Ureter (tissue), 1 donor: ENCODE data around the gene ABLIM2. TPM values are rescaled to one million over a fixed set of nuclear protein-coding genes. Genes with fewer than 3 reads are reported as not detected.

Experiments
- DNase-seq: peaks from one replicate; pipeline ENCODE4 v3.0.0-alpha.2; 2020; ENCODE audit warnings: low spot score
- total RNA-seq: library from RNA; stranded (reverse); gene quantifications from one replicate; pipeline ENCODE4 v1.2.4, GENCODE V29; 2023
- donor health status: DM: yes; HTN: yes; CAD: no.

The ABLIM2 gene
- total RNA-seq, 1 donor from 2014 or later = 8.5 TPM

- no peak for DNase-seq
Observed at GRCh38 chr4:8047837-8048678, 110.6 kb downstream of the ABLIM2 start.

DNA sequence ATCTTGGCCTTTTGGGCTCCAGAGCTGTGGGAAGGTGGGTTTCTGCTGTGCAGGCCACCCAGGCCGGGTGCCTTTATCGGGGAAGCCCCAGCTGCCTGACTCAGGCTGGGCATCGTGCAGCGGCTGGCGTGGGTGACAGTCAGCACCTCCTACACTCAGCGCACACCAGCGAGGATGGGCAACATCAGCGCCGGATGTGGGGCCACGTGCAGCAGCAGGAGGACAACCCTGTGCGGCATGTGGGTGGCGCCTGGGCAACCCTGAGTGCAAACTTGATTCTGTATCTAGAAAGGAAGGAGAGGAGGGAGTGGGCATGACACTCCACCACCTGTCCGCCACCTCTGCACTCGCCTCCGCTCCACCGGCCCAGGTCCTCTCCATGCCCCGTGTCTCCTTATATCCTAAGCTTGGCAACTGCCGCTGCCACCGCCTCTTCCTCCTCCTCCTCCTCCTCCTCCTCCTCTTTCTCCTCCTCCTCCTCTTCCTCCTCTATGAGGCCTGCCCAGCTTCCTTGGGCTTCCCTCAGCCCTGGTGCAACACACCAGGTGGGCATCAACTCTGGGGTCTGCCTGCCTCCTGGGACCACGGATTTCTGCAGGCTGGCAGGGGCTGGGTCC, 111.6 kb downstream of the ABLIM2 start:
- no peak for DNase-seq

GRCh38 chr4:8045909-8046308, 112.7 kb downstream of the ABLIM2 start:
- DNase-seq = no peak

- no peak for DNase-seq
Observed at GRCh38 chr4:8044699-8045098, 113.9 kb downstream of the ABLIM2 start.

- no peak for DNase-seq
Observed at GRCh38 chr4:8044244-8044643, 114.4 kb downstream of the ABLIM2 start.

- no peak for DNase-seq
Observed at GRCh38 chr4:8043596-8043995, 115.0 kb downstream of the ABLIM2 start.

GRCh38 chr4:8041868-8042267, 116.7 kb downstream of the ABLIM2 start:
- no peak for DNase-seq

- DNase-seq = no peak
Observed at GRCh38 chr4:8041172-8041571, 117.4 kb downstream of the ABLIM2 start.

- DNase-seq = no peak
Observed at GRCh38 chr4:8040607-8041006, 118.0 kb downstream of the ABLIM2 start.

GRCh38 chr4:8039853-8040252, 118.8 kb downstream of the ABLIM2 start:
- DNase-seq = no peak

DNA sequence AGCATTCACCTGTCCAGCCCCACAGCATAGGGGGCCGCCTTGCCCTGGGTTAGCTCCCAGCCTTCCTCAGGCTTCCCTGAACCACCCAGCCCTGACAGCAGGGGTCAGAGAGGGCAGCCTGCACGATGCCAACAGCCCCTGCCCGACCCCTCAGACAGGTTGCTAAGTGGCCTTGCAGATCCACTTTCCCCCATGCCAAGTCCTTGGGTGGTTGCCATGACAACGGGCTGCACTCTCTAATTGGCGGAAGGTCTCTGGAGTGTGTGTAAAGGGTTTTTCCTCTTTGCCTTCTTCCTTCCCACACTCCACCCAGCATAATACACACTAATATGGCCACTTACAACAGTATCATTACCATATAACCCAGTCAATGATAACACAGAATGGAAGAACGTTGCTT, 119.3 kb downstream of the ABLIM2 start:
- DNase-seq = no peak

DNA sequence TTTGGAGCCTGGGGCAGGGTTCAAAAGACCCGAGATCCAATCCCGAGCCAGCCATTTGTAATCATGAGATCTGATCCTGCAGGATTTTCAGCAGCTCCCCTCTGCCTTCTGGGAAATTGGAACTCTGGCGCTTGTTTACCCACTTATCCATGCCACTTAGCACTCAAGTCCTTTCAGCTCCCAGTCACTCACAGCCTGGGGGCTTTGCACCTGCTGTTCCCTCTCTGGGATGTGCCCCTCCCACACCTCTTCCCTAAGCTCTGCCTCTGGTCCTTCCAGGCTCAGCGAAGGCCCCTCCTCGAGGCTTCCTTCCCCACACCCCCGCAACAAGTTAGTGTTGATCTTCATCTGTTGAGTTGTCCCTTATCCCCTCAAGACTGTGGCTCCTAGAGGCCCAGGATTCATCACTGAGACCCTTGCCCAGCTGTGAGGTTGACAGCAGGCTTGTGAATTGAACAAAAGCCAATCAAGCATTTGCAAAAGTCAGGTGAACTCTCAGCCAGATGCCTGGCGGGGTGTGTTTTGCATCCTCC, 119.8 kb downstream of the ABLIM2 start:
- DNase-seq = no peak

GRCh38 chr4:8038083-8038482, 120.5 kb downstream of the ABLIM2 start:
- no peak for DNase-seq

DNA sequence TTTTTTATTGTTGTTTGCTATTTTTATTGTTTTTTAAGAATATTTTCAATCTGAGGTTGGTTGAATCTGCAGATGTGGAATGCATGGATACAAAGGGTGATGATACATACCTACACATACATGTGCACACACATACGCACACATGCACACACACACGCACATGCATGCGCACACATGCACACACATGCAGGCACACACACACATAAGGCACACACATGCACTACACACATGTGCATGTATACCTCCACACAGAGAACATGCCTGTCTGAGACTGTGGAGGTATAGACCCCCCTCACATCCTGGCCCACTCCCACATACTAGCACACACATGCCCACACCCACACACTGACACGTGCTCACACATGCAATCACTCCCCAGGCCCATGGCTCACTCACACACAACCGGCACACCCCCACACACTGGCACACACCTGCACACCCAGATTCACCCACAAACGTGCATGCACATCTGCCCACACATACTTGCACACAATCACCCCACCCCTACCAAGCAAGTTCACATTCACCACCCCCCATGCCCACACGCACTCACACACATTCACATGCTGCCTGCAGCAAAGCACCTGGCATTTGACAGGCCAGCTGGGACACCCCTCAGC, 121.4 kb downstream of the ABLIM2 start:
- no peak for DNase-seq

DNA sequence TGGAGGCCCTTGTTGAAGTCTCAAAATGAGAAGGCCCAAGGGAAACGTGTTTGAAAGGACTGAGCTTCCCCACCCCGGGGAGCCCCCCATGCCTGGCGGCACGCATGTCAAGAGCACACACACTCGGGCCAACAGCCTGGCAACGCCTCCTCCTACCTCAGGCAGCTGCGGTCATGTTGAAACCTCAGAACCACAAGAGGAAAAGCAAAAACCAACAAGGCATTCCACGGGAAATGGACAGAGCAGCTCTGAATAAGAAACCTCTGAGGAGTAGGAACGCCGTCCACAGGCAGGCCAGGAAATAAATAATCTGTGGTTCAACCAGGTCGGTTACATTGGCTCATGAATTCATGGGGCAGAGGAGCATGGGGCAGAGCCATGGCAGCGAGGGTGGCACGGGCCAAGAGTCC, 123.2 kb downstream of the ABLIM2 start:
- DNase-seq = no peak

DNA sequence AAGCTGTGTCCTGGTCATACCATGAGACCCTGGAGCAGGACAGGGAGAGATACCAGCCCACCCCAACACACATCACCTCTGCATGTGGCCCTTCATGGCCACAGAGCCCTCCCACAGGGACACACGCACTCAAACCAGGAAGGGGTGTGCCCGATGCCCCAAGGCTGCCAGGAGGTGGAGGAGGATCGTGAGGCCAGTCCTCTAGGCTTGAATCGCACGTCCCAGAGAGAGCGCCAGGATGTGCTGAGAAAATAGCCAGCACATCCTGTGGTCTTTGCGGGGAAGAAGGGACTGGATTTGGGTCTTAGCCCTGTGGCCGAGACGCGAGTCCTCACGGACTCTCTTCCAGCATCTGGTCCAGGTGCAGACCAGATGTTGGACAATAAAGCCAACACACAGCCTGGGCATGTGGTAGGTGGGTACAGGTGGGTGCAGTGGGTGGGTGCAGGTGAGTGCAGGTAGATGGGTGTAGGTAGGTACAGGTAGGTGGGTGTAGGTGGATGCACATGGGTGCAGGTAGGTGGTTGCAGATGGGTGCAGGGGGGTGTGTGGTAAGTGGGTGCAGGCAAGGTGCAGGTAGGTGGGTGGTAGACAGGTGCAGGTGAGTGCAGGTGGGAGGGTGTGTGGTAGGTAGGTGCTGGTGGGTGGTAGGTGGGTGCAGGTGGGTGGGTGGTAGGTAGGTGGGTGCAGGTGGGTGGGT, 124.6 kb downstream of the ABLIM2 start:
- no peak for DNase-seq

- DNase-seq = no peak
Observed at GRCh38 chr4:8033067-8033755, 125.4 kb downstream of the ABLIM2 start.

- DNase-seq = no peak
Observed at GRCh38 chr4:8032381-8032780, 126.2 kb downstream of the ABLIM2 start.

DNA sequence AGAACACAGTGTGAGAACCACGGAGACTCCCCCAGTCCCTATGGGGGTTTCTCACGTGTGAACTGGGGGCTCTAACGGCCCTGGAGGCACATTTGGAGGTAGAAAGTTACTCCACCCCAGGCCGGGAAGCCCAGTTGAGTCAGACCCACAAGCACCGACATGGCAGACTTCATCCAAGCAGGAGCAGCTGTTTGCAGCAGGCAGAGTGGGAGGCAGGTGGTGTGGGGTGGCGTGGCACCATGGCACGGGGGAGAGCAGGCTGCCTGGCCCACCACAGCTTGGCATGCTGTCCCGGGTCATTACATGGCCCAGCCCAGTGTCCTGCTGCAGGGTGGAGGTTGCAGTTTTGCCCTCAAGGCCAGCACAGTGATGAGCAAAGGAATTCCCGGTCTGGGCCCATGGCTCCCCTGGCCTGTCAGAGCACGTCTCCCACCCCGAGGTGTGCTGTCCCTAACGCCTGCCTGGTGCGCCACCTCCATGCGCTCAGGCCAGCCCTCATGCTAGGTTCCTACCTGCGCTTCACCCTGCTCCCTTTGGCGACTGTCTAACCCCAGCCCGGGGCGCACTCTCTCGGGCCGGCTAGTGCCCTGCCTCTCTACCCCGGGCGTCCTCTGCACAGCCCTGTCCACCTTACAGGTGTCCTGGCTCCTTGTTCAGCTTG, 128.4 kb downstream of the ABLIM2 start:
- DNase-seq = no peak

DNA sequence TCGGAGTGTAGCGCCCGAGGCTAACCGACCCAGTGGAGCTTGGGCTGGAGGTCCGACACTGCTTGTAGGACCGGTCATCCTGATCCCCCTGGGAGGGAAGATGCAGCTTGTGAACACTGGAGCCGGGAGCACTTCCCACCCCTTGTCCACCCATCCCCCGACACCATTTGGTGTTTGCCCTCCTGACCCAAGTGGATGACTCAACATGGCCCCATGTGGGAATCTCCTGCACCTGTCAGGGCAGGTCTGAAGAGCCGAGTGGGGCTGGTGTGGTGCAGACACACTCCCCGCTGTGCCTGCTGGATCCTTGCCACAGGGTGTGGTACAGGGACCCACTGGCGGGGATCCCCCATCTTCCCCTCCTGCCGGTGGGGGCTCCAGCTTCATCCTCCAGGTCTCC, 128.9 kb downstream of the ABLIM2 start:
- DNase-seq = no peak
